SK-N-SH treated with all-trans-retinoic acid at 6 μM for 48 hours (cell line): Measurements from ENCODE around the gene MAP3K2.

Experiments
- ATAC-seq: fragments of 200-7000 bp; cut with Tn5 transposase; 3 replicates; pipeline ENCODE4 v1.9.1; 2020; ENCODE audit warnings: mild to moderate bottlenecking, moderate library complexity
- ARNTL ChIP-seq: fragments of 450-650 bp; formaldehyde crosslinking; IDR thresholded peaks from 2 replicates; pipeline ENCODE4 v1.5.0; 2020; ENCODE audit warnings: low read depth, mild to moderate bottlenecking, moderate library complexity, borderline replicate concordance
- CREB5 ChIP-seq: fragments of 250-450 bp; sonication (Bioruptor Pico); IDR thresholded peaks from 2 replicates; pipeline ENCODE4 v1.5.1; 2020; ENCODE audit warnings: low read depth, mild to moderate bottlenecking, moderate library complexity
- CSRNP3 ChIP-seq: fragments of 250-450 bp; sonication (Bioruptor Pico); IDR thresholded peaks from 2 replicates; pipeline ENCODE4 v1.5.1; 2021; ENCODE audit warnings: mild to moderate bottlenecking, moderate library complexity
- ESRRG ChIP-seq: fragments of 250-450 bp; sonication (Bioruptor Pico); IDR thresholded peaks from 2 replicates; pipeline ENCODE4 v1.6.1; 2021; ENCODE audit warnings: mild to moderate bottlenecking
- GLIS3 ChIP-seq: fragments of 250-450 bp; sonication (Bioruptor Pico); IDR thresholded peaks from 2 replicates; pipeline ENCODE4 v1.5.0; 2020; ENCODE audit warnings: mild to moderate bottlenecking, moderate library complexity
- ISL1 ChIP-seq: fragments of 250-450 bp; sonication (Bioruptor Pico); IDR thresholded peaks from 2 replicates; pipeline ENCODE4 v2.1.2; 2022; ENCODE audit warnings: mild to moderate bottlenecking, moderate library complexity
- OSR1 ChIP-seq: fragments of 250-450 bp; sonication (Bioruptor Pico); IDR thresholded peaks from 2 replicates; pipeline ENCODE4 v1.8.0; 2022; ENCODE audit warnings: moderate library complexity, mild to moderate bottlenecking, inconsistent platforms
- PATZ1 ChIP-seq: fragments of 250-450 bp; sonication (Bioruptor Pico); IDR thresholded peaks from 2 replicates; pipeline ENCODE4 v1.8.0; 2020; ENCODE audit warnings: mild to moderate bottlenecking, moderate library complexity, borderline replicate concordance
- POU6F1 ChIP-seq: fragments of 250-450 bp; sonication (Bioruptor Pico); IDR thresholded peaks from 2 replicates; pipeline ENCODE4 v1.8.0; 2021; ENCODE audit warnings: low read depth, mild to moderate bottlenecking, moderate library complexity, borderline replicate concordance
- PPARA ChIP-seq: fragments of 250-450 bp; sonication (Bioruptor Pico); IDR thresholded peaks from 2 replicates; pipeline ENCODE4 v1.5.0; 2020; ENCODE audit warnings: mild to moderate bottlenecking, borderline replicate concordance
- RARB ChIP-seq: fragments of 250-450 bp; sonication (Bioruptor Pico); IDR thresholded peaks from 2 replicates; pipeline ENCODE4 v1.8.0; 2021; ENCODE audit warnings: mild to moderate bottlenecking, moderate library complexity
- SNAI2 ChIP-seq: fragments of 250-450 bp; sonication (Bioruptor Pico); IDR thresholded peaks from 2 replicates; pipeline ENCODE4 v1.5.0; 2020; ENCODE audit warnings: mild to moderate bottlenecking, moderate library complexity
- TCF4 ChIP-seq: fragments of 250-450 bp; sonication (Bioruptor Pico); IDR thresholded peaks from 2 replicates; pipeline ENCODE4 v1.8.0; 2021; ENCODE audit warnings: mild to moderate bottlenecking, moderate library complexity, borderline replicate concordance
- TOX ChIP-seq: fragments of 250-450 bp; sonication (Bioruptor Pico); IDR thresholded peaks from 2 replicates; pipeline ENCODE4 v1.8.0; 2021; ENCODE audit warnings: mild to moderate bottlenecking, moderate library complexity, borderline replicate concordance
- ZC3H10 ChIP-seq: fragments of 250-450 bp; sonication (Bioruptor Pico); IDR thresholded peaks from 2 replicates; pipeline ENCODE4 v1.5.1; 2021; ENCODE audit warnings: mild to moderate bottlenecking, moderate library complexity
- ZFP3 ChIP-seq: fragments of 250-450 bp; sonication (Bioruptor Pico); IDR thresholded peaks from 2 replicates; pipeline ENCODE4 v1.5.0; 2020; ENCODE audit warnings: mild to moderate bottlenecking, moderate library complexity
- ZFP30 ChIP-seq: fragments of 450-650 bp; formaldehyde crosslinking; IDR thresholded peaks from 2 replicates; pipeline ENCODE4 v1.5.0; 2022; ENCODE audit warnings: mild to moderate bottlenecking, moderate library complexity
- ZNF70 ChIP-seq: fragments of 450-650 bp; formaldehyde crosslinking; IDR thresholded peaks from 2 replicates; pipeline ENCODE4 v1.5.0; 2020; ENCODE audit warnings: mild to moderate bottlenecking, moderate library complexity
- ZNF8 ChIP-seq: fragments of 450-650 bp; formaldehyde crosslinking; IDR thresholded peaks from 2 replicates; pipeline ENCODE4 v1.5.0; 2020; ENCODE audit warnings: mild to moderate bottlenecking, moderate library complexity

Gene MAP3K2

GRCh38 chr2:127386246-127386645 is 1.5 kb downstream of the MAP3K2 start:
- no peak for ATAC-seq
- TF ChIP-seq TOX (CRISPR knock-in tag), result no peak
- TF ChIP-seq ISL1, result no peak
- no peak for TF ChIP-seq PATZ1 (CRISPR knock-in tag)
- TF ChIP-seq POU6F1 (CRISPR knock-in tag), result no peak
- no peak for TF ChIP-seq TCF4 (CRISPR knock-in tag)
- TF ChIP-seq SNAI2, result no peak
- no peak for TF ChIP-seq ZNF8 (CRISPR knock-in tag)
- TF ChIP-seq ZC3H10 (CRISPR knock-in tag), result no peak
- no peak for TF ChIP-seq ZFP3 (CRISPR knock-in tag)
- no peak for TF ChIP-seq ZNF70 (CRISPR knock-in tag)
- TF ChIP-seq ZFP30, result no peak

- no peak for ATAC-seq
- no peak for TF ChIP-seq ZFP3 (CRISPR knock-in tag)
- no peak for TF ChIP-seq RARB (CRISPR knock-in tag)
- TF ChIP-seq TOX (CRISPR knock-in tag), result no peak
- no peak for TF ChIP-seq OSR1
- no peak for TF ChIP-seq ARNTL (CRISPR knock-in tag)
- TF ChIP-seq CSRNP3 (CRISPR knock-in tag), result no peak
- no peak for TF ChIP-seq ISL1
- TF ChIP-seq POU6F1 (CRISPR knock-in tag), result no peak
- TF ChIP-seq PATZ1 (CRISPR knock-in tag), result no peak
- no peak for TF ChIP-seq ESRRG (CRISPR knock-in tag)
- no peak for TF ChIP-seq ZC3H10 (CRISPR knock-in tag)
- TF ChIP-seq CREB5 (CRISPR knock-in tag), result no peak
- TF ChIP-seq ZFP30, result no peak
- no peak for TF ChIP-seq ZNF8 (CRISPR knock-in tag)
- TF ChIP-seq PPARA (CRISPR knock-in tag), result no peak
- TF ChIP-seq ZNF70 (CRISPR knock-in tag), result no peak
- TF ChIP-seq GLIS3 (CRISPR knock-in tag), result no peak
- TF ChIP-seq SNAI2, result no peak
Measured at GRCh38 chr2:127384529-127384928, 3.2 kb downstream of the MAP3K2 start.

- TF ChIP-seq TCF4 (CRISPR knock-in tag) (no peak), ZNF8 (CRISPR knock-in tag) (no peak)
- TF ChIP-seq, all 23 proteins: peak for 0
- ATAC-seq, result no peak
Measured at GRCh38 chr2:127382831-127383230, 4.9 kb downstream of the MAP3K2 start.
